Activated B cell treated with CpG ODN at 0.5 μM for 24 hours (primary cell): Measurements from ENCODE around the gene RNF220. TPM values are rescaled to one million over a fixed set of nuclear protein-coding genes. Genes with fewer than 3 reads are reported as not detected.

ENCODE experiments used
- ATAC-seq: fragments of 200-7000 bp; cut with Tn5 transposase; one replicate; pipeline ENCODE4 v1.10.0; 2021; ENCODE audit warnings: low read depth, mild to moderate bottlenecking, moderate library complexity
- CTCF ChIA-PET: fragments of 350-600 bp; sonication (Branson Sonifier 250); formaldehyde crosslinking; loops from one replicate; lab custom pipeline; 2021; ENCODE audit warnings: antibody characterized with exemption; lab: Charles Lee
- POLR2A ChIA-PET: fragments of 350-600 bp; sonication (Branson Sonifier 250); formaldehyde crosslinking; loops from one replicate; lab custom pipeline; 2021; ENCODE audit warnings: antibody characterized with exemption; lab: Charles Lee
- DNase-seq: peaks from one replicate; pipeline ENCODE4 v3.0.0; 2022
- H3K27ac Mint-ChIP-seq: one replicate; pipeline ENCODE4 v1.8.0; 2020; ENCODE audit warnings: mixed read lengths
- H3K27me3 Mint-ChIP-seq: one replicate; pipeline ENCODE4 v1.8.0; 2021; ENCODE audit warnings: mixed read lengths
- H3K36me3 Mint-ChIP-seq: one replicate; pipeline ENCODE4 v1.8.0; 2021; ENCODE audit warnings: low read depth, mixed read lengths
- H3K4me1 Mint-ChIP-seq: one replicate; pipeline ENCODE4 v1.8.0; 2021; ENCODE audit warnings: mixed read lengths
- H3K4me3 Mint-ChIP-seq: one replicate; pipeline ENCODE4 v1.8.0; 2020; ENCODE audit warnings: mild to moderate bottlenecking, mixed read lengths
- H3K9me3 Mint-ChIP-seq: one replicate; pipeline ENCODE4 v1.8.0; 2020; ENCODE audit warnings: mixed read lengths
- intact Hi-C: fragments of 100-400 bp; cut with micrococcal nuclease; formaldehyde crosslinking; loops from one replicate; pipeline ENCODE4 v1.15.1; 2024
- total RNA-seq: library from RNA; stranded (reverse); gene quantifications from 2 replicates; pipeline ENCODE4 v1.2.3, GENCODE V29; 2022
- TF ChIP-seq, protein P1 (sequence below): fragments of 200-600 bp; IDR thresholded peaks from one replicate; pipeline ENCODE4 v1.8.0; 2022; ENCODE audit warnings: antibody characterized with exemption, mild to moderate bottlenecking

The RNF220 gene
- total RNA-seq, 1 donor from 2014 or later: 103 TPM

GRCh38 chr1:44532567-44532944 lies 127.5 kb downstream of the RNF220 start:
- ChIA-PET POLR2A (no interaction called here), CTCF (no interaction called here)
- TF ChIP-seq, protein P1, sequence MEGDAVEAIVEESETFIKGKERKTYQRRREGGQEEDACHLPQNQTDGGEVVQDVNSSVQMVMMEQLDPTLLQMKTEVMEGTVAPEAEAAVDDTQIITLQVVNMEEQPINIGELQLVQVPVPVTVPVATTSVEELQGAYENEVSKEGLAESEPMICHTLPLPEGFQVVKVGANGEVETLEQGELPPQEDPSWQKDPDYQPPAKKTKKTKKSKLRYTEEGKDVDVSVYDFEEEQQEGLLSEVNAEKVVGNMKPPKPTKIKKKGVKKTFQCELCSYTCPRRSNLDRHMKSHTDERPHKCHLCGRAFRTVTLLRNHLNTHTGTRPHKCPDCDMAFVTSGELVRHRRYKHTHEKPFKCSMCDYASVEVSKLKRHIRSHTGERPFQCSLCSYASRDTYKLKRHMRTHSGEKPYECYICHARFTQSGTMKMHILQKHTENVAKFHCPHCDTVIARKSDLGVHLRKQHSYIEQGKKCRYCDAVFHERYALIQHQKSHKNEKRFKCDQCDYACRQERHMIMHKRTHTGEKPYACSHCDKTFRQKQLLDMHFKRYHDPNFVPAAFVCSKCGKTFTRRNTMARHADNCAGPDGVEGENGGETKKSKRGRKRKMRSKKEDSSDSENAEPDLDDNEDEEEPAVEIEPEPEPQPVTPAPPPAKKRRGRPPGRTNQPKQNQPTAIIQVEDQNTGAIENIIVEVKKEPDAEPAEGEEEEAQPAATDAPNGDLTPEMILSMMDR: no peak
- ATAC-seq (no peak), DNase-seq (no peak)
- H3K4me1 Mint-ChIP-seq: no peaks in the 10 kb centered on the region
- no peaks in the 10 kb centered on the region for H3K9me3 Mint-ChIP-seq
- no peaks in the 10 kb centered on the region for H3K36me3 Mint-ChIP-seq
- intact Hi-C loops: no loop called here
- H3K4me3 Mint-ChIP-seq: no peak overlapping the region
- no peak overlapping the region for H3K27ac Mint-ChIP-seq
- H3K27me3 Mint-ChIP-seq: peaks cover 4% of the 10 kb centered on the region

DNA sequence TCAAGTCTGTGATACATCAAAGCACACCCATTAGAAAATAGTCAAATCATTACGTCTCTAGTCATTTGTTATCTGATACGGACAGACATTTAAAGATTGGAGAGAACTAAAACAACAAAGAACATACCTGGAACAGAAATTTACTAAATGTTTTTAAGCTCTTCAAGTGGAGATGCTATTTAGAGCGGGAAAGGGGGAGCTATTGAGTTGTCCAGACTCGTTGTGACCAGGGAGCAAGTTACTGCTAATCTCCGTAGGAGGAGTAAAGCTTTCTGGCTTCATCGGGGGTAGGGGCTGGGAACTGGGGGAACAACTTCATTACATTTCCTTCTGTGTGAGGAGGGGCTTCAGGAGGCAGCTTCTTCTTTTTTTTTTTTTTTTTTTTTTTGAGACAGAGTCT lies 129.7 kb downstream of the RNF220 start:
- ChIA-PET CTCF (no interaction called here), POLR2A (no interaction called here)
- Mint-ChIP-seq H3K36me3 (no peaks in the 10 kb centered on the region), H3K9me3 (no peaks in the 10 kb centered on the region), H3K4me3 (no peak overlapping the region), H3K4me1 (no peaks in the 10 kb centered on the region), H3K27ac (no peak overlapping the region), H3K27me3 (peaks cover 4% of the 10 kb centered on the region)
- DNase-seq (no peak), ATAC-seq (no peak)
- TF ChIP-seq, protein P1: no peak
- intact Hi-C loops: no loop called here

- Mint-ChIP-seq H3K4me3 (no peak overlapping the region), H3K27me3 (peaks cover 4% of the 10 kb centered on the region), H3K4me1 (no peaks in the 10 kb centered on the region), H3K9me3 (no peaks in the 10 kb centered on the region), H3K27ac (no peak overlapping the region), H3K36me3 (no peaks in the 10 kb centered on the region)
- POLR2A ChIA-PET: no interaction called here
- TF ChIP-seq, protein P1: no peak
- CTCF ChIA-PET: no interaction called here
- intact Hi-C loops: no loop called here
- ATAC-seq: no peak
- DNase-seq: no peak
These were observed 131.5 kb downstream of the RNF220 start for GRCh38 chr1:44536357-44537209.

DNA sequence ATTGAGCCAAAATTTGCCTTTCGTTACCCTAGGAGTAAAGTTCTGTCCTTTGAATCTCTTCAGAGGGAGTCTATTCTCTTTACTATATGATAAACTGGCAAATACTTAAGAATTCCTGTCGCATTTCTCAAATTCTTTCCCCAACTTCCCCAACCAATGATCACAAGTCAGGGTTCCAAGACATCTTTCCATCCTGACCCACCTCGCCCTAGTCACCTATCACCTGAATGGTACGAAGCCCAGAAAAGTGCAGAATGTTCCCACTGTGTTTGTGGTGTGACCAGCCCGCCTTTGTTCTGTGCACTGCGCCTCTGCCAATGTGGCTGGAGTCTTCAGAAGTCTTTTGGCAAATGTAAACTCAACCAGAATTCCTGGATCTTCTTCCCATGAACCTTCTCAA lies 132.5 kb downstream of the RNF220 start:
- H3K9me3 Mint-ChIP-seq: no peaks in the 10 kb centered on the region
- CTCF ChIA-PET: no interaction called here
- TF ChIP-seq, protein P1: no peak
- no peak overlapping the region for H3K4me3 Mint-ChIP-seq
- DNase-seq (no peak), ATAC-seq (no peak)
- H3K27me3 Mint-ChIP-seq: peaks cover 9% of the 10 kb centered on the region
- H3K36me3 Mint-ChIP-seq: no peaks in the 10 kb centered on the region
- no peak overlapping the region for H3K27ac Mint-ChIP-seq
- H3K4me1 Mint-ChIP-seq: no peaks in the 10 kb centered on the region
- intact Hi-C loops: no loop called here
- POLR2A ChIA-PET: no interaction called here

GRCh38 chr1:44537956-44538355 lies 132.9 kb downstream of the RNF220 start:
- DNase-seq (no peak), ATAC-seq (no peak)
- CTCF ChIA-PET: no interaction called here
- POLR2A ChIA-PET: no interaction called here
- Mint-ChIP-seq H3K4me1 (no peaks in the 10 kb centered on the region), H3K4me3 (no peak overlapping the region), H3K27ac (no peak overlapping the region), H3K9me3 (no peaks in the 10 kb centered on the region), H3K36me3 (no peaks in the 10 kb centered on the region), H3K27me3 (peaks cover 9% of the 10 kb centered on the region)
- TF ChIP-seq, protein P1: no peak
- intact Hi-C loops: no loop called here
